ENCODE measurements around the gene IDH3G. TPM values are rescaled to one million over a fixed set of nuclear protein-coding genes. Genes with fewer than 3 reads are reported as not detected.

IDH3G gene
- total and polyA plus RNA-seq, 2 experiments from 2014 or later, result 41.4 to 49.0 TPM

DNA sequence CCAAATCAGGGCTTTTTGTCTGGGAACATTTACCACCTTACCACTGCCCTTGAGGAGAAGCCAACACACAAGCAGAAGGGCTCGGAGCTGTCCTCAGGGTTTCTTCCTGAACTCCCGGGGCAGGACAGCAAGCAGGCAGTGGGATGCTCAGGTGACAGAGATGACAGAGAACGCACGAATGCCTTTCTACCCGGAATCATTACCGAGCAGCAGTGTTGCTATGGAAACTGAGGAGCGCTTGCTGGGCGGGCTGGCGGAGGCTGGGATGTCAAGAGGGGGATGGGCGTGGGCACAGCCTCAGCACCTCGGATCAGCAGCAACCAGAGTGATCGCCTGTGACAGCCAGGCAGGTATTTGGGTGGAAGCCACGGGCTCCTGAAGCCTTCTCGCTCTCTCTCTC, 18.0 kb upstream of the IDH3G start (continued):
- TF ChIP-seq POLR2AphosphoS5 (IDR thresholded peaks at IDR 0.05; ENCODE audit: low read depth), result no peak
- no peak for TF ChIP-seq EZH2phosphoT487 (IDR thresholded peaks at IDR 0.05; ENCODE audit: unreplicated experiment)
- TF ChIP-seq STAT1 (IDR thresholded peaks at IDR 0.05; ENCODE audit: unreplicated experiment), result no peak
- TF ChIP-seq JUNB (IDR thresholded peaks at IDR 0.05; ENCODE audit: unreplicated experiment), result no peak

DNA sequence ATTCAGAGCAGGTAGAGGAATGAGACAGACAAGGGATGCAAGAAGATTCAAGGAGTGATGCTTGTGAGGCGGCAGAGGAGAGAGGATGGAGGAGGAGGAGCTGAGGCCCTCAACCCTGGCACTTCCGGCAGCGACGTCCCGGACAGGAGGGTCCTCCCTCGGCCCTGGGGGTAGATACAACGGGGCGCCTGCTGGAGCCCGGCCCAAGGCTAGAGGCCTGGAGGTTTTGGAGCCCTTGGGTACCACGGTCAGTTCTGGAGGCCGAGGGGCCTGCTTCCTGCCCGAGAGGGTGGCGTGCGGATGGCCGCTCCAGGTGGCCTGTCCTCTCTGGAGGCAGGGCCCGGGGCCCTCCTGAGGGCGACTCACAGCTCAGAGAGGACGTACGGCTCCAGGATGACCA, 13.8 kb upstream of the IDH3G start:
- Histone ChIP-seq H3K27me3 (ENCODE audit: insufficient read depth) (no peaks in the 10 kb centered on the region), H3K4me1 (ENCODE audit: insufficient read depth) (peaks cover 6% of the 10 kb centered on the region), H3K9me2 (ENCODE audit: insufficient read depth) (no peaks in the 10 kb centered on the region), H4K20me1 (replicated peaks; ENCODE audit: insufficient read depth) (no peaks in the 10 kb centered on the region; the same call in 1 of the 2 replicates), H3K27ac (ENCODE audit: low read depth) (no peak overlapping the region), H3K4me2 (no peak overlapping the region), H3F3A (replicated peaks; ENCODE audit: low read depth) (no peaks in the 10 kb centered on the region), H3K36me3 (ENCODE audit: insufficient read depth) (no peaks in the 10 kb centered on the region), H3K79me2 (replicated peaks; ENCODE audit: insufficient read depth) (peaks cover 49% of the 10 kb centered on the region), H3K4me3 (no peak overlapping the region), H2AFZ (no peak overlapping the region)
- TF ChIP-seq EZH2phosphoT487 (IDR thresholded peaks at IDR 0.05; ENCODE audit: unreplicated experiment), result no peak
- TF ChIP-seq POLR2AphosphoS5 (IDR thresholded peaks at IDR 0.05; ENCODE audit: low read depth), result no peak
- TF ChIP-seq EZH2 (IDR thresholded peaks at IDR 0.05; ENCODE audit: low read depth, unreplicated experiment), result no peak
- TF ChIP-seq JUNB (IDR thresholded peaks at IDR 0.05; ENCODE audit: unreplicated experiment), result no peak
- TF ChIP-seq, protein P1, sequence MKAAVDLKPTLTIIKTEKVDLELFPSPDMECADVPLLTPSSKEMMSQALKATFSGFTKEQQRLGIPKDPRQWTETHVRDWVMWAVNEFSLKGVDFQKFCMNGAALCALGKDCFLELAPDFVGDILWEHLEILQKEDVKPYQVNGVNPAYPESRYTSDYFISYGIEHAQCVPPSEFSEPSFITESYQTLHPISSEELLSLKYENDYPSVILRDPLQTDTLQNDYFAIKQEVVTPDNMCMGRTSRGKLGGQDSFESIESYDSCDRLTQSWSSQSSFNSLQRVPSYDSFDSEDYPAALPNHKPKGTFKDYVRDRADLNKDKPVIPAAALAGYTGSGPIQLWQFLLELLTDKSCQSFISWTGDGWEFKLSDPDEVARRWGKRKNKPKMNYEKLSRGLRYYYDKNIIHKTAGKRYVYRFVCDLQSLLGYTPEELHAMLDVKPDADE (IDR thresholded peaks at IDR 0.05), result no peak
- TF ChIP-seq NANOG (IDR thresholded peaks at IDR 0.05; ENCODE audit: borderline replicate concordance), result no peak
- TF ChIP-seq CREB1 (CRISPR knock-in tag; IDR thresholded peaks at IDR 0.05; ENCODE audit: low read depth), result no peak
- TF ChIP-seq, protein P2, sequence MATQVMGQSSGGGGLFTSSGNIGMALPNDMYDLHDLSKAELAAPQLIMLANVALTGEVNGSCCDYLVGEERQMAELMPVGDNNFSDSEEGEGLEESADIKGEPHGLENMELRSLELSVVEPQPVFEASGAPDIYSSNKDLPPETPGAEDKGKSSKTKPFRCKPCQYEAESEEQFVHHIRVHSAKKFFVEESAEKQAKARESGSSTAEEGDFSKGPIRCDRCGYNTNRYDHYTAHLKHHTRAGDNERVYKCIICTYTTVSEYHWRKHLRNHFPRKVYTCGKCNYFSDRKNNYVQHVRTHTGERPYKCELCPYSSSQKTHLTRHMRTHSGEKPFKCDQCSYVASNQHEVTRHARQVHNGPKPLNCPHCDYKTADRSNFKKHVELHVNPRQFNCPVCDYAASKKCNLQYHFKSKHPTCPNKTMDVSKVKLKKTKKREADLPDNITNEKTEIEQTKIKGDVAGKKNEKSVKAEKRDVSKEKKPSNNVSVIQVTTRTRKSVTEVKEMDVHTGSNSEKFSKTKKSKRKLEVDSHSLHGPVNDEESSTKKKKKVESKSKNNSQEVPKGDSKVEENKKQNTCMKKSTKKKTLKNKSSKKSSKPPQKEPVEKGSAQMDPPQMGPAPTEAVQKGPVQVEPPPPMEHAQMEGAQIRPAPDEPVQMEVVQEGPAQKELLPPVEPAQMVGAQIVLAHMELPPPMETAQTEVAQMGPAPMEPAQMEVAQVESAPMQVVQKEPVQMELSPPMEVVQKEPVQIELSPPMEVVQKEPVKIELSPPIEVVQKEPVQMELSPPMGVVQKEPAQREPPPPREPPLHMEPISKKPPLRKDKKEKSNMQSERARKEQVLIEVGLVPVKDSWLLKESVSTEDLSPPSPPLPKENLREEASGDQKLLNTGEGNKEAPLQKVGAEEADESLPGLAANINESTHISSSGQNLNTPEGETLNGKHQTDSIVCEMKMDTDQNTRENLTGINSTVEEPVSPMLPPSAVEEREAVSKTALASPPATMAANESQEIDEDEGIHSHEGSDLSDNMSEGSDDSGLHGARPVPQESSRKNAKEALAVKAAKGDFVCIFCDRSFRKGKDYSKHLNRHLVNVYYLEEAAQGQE (IDR thresholded peaks at IDR 0.05; ENCODE audit: unreplicated experiment), result no peak
- no peak for TF ChIP-seq STAT1 (IDR thresholded peaks at IDR 0.05; ENCODE audit: unreplicated experiment)
- TF ChIP-seq ZNF114 (CRISPR knock-in tag; IDR thresholded peaks at IDR 0.05), result no peak
- TF ChIP-seq, protein P3, sequence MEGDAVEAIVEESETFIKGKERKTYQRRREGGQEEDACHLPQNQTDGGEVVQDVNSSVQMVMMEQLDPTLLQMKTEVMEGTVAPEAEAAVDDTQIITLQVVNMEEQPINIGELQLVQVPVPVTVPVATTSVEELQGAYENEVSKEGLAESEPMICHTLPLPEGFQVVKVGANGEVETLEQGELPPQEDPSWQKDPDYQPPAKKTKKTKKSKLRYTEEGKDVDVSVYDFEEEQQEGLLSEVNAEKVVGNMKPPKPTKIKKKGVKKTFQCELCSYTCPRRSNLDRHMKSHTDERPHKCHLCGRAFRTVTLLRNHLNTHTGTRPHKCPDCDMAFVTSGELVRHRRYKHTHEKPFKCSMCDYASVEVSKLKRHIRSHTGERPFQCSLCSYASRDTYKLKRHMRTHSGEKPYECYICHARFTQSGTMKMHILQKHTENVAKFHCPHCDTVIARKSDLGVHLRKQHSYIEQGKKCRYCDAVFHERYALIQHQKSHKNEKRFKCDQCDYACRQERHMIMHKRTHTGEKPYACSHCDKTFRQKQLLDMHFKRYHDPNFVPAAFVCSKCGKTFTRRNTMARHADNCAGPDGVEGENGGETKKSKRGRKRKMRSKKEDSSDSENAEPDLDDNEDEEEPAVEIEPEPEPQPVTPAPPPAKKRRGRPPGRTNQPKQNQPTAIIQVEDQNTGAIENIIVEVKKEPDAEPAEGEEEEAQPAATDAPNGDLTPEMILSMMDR (conservative IDR thresholded peaks at IDR 0.05; ENCODE audit: low read depth in 2 of 2), result no peak
- TF ChIP-seq ZNF331 (CRISPR knock-in tag; IDR thresholded peaks at IDR 0.05; ENCODE audit: low read depth), result no peak
- TF ChIP-seq, protein P4, sequence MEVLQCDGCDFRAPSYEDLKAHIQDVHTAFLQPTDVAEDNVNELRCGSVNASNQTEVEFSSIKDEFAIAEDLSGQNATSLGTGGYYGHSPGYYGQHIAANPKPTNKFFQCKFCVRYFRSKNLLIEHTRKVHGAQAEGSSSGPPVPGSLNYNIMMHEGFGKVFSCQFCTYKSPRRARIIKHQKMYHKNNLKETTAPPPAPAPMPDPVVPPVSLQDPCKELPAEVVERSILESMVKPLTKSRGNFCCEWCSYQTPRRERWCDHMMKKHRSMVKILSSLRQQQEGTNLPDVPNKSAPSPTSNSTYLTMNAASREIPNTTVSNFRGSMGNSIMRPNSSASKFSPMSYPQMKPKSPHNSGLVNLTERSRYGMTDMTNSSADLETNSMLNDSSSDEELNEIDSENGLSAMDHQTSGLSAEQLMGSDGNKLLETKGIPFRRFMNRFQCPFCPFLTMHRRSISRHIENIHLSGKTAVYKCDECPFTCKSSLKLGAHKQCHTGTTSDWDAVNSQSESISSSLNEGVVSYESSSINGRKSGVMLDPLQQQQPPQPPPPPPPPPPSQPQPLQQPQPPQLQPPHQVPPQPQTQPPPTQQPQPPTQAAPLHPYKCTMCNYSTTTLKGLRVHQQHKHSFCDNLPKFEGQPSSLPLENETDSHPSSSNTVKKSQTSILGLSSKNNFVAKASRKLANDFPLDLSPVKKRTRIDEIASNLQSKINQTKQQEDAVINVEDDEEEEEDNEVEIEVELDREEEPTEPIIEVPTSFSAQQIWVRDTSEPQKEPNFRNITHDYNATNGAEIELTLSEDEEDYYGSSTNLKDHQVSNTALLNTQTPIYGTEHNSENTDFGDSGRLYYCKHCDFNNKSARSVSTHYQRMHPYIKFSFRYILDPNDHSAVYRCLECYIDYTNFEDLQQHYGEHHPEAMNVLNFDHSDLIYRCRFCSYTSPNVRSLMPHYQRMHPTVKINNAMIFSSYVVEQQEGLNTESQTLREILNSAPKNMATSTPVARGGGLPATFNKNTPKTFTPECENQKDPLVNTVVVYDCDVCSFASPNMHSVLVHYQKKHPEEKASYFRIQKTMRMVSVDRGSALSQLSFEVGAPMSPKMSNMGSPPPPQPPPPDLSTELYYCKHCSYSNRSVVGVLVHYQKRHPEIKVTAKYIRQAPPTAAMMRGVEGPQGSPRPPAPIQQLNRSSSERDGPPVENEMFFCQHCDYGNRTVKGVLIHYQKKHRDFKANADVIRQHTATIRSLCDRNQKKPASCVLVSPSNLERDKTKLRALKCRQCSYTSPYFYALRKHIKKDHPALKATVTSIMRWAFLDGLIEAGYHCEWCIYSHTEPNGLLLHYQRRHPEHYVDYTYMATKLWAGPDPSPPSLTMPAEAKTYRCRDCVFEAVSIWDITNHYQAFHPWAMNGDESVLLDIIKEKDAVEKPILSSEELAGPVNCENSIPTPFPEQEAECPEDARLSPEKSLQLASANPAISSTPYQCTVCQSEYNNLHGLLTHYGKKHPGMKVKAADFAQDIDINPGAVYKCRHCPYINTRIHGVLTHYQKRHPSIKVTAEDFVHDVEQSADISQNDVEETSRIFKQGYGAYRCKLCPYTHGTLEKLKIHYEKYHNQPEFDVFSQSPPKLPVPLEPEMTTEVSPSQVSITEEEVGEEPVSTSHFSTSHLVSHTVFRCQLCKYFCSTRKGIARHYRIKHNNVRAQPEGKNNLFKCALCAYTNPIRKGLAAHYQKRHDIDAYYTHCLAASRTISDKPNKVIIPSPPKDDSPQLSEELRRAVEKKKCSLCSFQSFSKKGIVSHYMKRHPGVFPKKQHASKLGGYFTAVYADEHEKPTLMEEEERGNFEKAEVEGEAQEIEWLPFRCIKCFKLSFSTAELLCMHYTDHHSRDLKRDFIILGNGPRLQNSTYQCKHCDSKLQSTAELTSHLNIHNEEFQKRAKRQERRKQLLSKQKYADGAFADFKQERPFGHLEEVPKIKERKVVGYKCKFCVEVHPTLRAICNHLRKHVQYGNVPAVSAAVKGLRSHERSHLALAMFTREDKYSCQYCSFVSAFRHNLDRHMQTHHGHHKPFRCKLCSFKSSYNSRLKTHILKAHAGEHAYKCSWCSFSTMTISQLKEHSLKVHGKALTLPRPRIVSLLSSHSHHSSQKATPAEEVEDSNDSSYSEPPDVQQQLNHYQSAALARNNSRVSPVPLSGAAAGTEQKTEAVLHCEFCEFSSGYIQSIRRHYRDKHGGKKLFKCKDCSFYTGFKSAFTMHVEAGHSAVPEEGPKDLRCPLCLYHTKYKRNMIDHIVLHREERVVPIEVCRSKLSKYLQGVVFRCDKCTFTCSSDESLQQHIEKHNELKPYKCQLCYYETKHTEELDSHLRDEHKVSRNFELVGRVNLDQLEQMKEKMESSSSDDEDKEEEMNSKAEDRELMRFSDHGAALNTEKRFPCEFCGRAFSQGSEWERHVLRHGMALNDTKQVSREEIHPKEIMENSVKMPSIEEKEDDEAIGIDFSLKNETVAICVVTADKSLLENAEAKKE (CRISPR knock-in tag; IDR thresholded peaks at IDR 0.05), result no peak
- Mint-ChIP-seq H3K4me1 (peaks cover 31% of the 10 kb centered on the region), H3K27ac (no peak overlapping the region; the same call in 1 of the 2 replicates), H3K27me3 (ENCODE audit: insufficient read depth, low read depth, poor library complexity) (peaks cover 4% of the 10 kb centered on the region), H3K36me3 (ENCODE audit: low read depth) (peaks cover 23% of the 10 kb centered on the region), H3K4me3 (no peak overlapping the region; the same call in 2 of the 3 replicates), H3K9me3 (no peaks in the 10 kb centered on the region)
- DNase-seq (ENCODE audit: low spot score) (no peak), ATAC-seq (no peak)
